Osteocyte (in vitro differentiated cells): Measurements from ENCODE around the gene PALD1. TPM values are rescaled to one million over a fixed set of nuclear protein-coding genes. Genes with fewer than 3 reads are reported as not detected.

ENCODE experiments used
- DNase-seq: peaks from one replicate; pipeline ENCODE4 v3.0.0; 2021; ENCODE audit warnings: mixed read lengths; ENCODE audit not compliant: unreplicated experiment; ENCODE audit errors: extremely low spot score
- H3K27ac Mint-ChIP-seq: one replicate; pipeline ENCODE4 v1.8.0; 2021; ENCODE audit warnings: mild to moderate bottlenecking, mixed read lengths; ENCODE audit not compliant: unreplicated experiment
- H3K27me3 Mint-ChIP-seq: one replicate; pipeline ENCODE4 v1.8.0; 2021; ENCODE audit warnings: mixed read lengths; ENCODE audit not compliant: unreplicated experiment
- H3K36me3 Mint-ChIP-seq: one replicate; pipeline ENCODE4 v1.8.0; 2021; ENCODE audit warnings: mixed read lengths; ENCODE audit not compliant: unreplicated experiment
- H3K4me1 Mint-ChIP-seq: one replicate; pipeline ENCODE4 v1.8.0; 2021; ENCODE audit warnings: mixed read lengths; ENCODE audit not compliant: unreplicated experiment
- H3K4me3 Mint-ChIP-seq: one replicate; pipeline ENCODE4 v1.8.0; 2021; ENCODE audit warnings: mild to moderate bottlenecking, moderate library complexity, mixed read lengths; ENCODE audit not compliant: unreplicated experiment
- H3K9me3 Mint-ChIP-seq: one replicate; pipeline ENCODE4 v1.8.0; 2021; ENCODE audit warnings: mixed read lengths; ENCODE audit not compliant: unreplicated experiment
- total RNA-seq: library from RNA; stranded (reverse); gene quantifications from 2 replicates; pipeline ENCODE4 v1.2.1, GENCODE V29; 2021
- TF ChIP-seq, protein P1 (sequence below): fragments of 200-600 bp; sonication (generic); IDR thresholded peaks from 2 replicates; pipeline ENCODE4 v1.5.0; 2021; ENCODE audit warnings: antibody characterized with exemption, mild to moderate bottlenecking, moderate library complexity

The PALD1 gene
- total RNA-seq, 1 donor from 2014 or later: 3.1 TPM

- peak; percentile 60 for DNase-seq
- peaks cover 10% of the 10 kb centered on the region for H3K27me3 Mint-ChIP-seq
- no peaks in the 10 kb centered on the region for H3K4me1 Mint-ChIP-seq
- H3K36me3 Mint-ChIP-seq: no peaks in the 10 kb centered on the region
- TF ChIP-seq, protein P1, sequence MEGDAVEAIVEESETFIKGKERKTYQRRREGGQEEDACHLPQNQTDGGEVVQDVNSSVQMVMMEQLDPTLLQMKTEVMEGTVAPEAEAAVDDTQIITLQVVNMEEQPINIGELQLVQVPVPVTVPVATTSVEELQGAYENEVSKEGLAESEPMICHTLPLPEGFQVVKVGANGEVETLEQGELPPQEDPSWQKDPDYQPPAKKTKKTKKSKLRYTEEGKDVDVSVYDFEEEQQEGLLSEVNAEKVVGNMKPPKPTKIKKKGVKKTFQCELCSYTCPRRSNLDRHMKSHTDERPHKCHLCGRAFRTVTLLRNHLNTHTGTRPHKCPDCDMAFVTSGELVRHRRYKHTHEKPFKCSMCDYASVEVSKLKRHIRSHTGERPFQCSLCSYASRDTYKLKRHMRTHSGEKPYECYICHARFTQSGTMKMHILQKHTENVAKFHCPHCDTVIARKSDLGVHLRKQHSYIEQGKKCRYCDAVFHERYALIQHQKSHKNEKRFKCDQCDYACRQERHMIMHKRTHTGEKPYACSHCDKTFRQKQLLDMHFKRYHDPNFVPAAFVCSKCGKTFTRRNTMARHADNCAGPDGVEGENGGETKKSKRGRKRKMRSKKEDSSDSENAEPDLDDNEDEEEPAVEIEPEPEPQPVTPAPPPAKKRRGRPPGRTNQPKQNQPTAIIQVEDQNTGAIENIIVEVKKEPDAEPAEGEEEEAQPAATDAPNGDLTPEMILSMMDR: no peak
- H3K4me3 Mint-ChIP-seq: no peak overlapping the region
- no peaks in the 10 kb centered on the region for H3K9me3 Mint-ChIP-seq
- no peak overlapping the region for H3K27ac Mint-ChIP-seq
Measured at GRCh38 chr10:70596860-70597809, 118.6 kb downstream of the PALD1 start.

GRCh38 chr10:70597856-70598815 is 119.6 kb downstream of the PALD1 start:
- H3K36me3 Mint-ChIP-seq: no peaks in the 10 kb centered on the region
- H3K4me1 Mint-ChIP-seq: no peaks in the 10 kb centered on the region
- H3K27ac Mint-ChIP-seq: no peak overlapping the region
- peaks cover 6% of the 10 kb centered on the region for H3K27me3 Mint-ChIP-seq
- H3K9me3 Mint-ChIP-seq: no peaks in the 10 kb centered on the region
- peak; percentile 78 for DNase-seq
- TF ChIP-seq, protein P1: no peak
- no peak overlapping the region for H3K4me3 Mint-ChIP-seq

DNA sequence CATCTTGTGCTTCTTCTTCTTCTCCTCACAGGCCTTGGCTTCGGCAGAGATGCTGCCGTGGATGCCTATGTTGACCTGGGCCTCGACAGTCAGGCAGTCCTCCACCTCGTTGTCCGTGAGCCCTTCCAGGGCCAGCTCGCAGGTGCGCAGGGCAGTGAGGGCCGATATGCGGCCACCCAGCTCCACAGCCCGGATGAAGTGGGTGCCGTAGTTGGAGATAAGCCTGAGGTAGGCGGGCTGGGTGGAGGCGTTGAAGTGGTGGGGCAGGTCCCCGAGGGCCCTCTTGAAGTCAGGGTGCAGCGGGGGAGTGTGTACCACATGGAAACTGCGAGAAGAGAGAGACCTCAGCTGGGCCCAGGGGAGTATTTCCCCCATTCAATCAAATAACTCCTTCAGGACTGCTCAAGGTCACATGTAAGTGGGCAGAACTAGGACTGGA is 120.3 kb downstream of the PALD1 start:
- TF ChIP-seq, protein P1: no peak
- no peak overlapping the region for H3K4me3 Mint-ChIP-seq
- H3K9me3 Mint-ChIP-seq: no peaks in the 10 kb centered on the region
- no peaks in the 10 kb centered on the region for H3K36me3 Mint-ChIP-seq
- no peak for DNase-seq
- no peaks in the 10 kb centered on the region for H3K4me1 Mint-ChIP-seq
- H3K27me3 Mint-ChIP-seq: peaks cover 6% of the 10 kb centered on the region
- H3K27ac Mint-ChIP-seq: no peak overlapping the region

DNA sequence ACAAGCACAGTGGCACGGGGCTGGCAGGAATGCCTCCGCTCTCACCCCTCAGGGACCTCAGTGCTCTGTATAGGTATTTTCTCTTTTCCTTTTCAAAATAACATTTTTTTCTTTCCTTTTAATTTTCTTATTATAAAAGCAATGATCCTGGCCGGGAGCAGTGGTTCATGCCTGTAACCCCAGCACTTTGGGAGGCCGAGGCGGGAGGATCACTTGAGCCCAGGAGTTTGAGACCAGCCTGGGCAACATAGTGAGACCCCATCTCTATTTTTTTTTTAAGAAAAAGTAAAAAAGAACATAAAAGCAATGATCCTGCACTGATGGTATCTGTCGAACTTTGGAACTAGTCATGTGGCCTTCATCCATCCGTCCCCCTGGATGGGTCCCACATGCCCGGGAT is 120.8 kb downstream of the PALD1 start:
- Mint-ChIP-seq H3K36me3 (no peaks in the 10 kb centered on the region), H3K4me3 (no peak overlapping the region)
- TF ChIP-seq, protein P1: no peak

More for the DNA sequence above, 120.8 kb downstream of the PALD1 start:
- Mint-ChIP-seq H3K4me1 (no peaks in the 10 kb centered on the region), H3K9me3 (no peaks in the 10 kb centered on the region), H3K27ac (no peak overlapping the region), H3K27me3 (peaks cover 6% of the 10 kb centered on the region)
- DNase-seq: no peak
